Smooth muscle cell (in vitro differentiated cells): ENCODE data around the gene TSNAXIP1. TPM values are rescaled to one million over a fixed set of nuclear protein-coding genes. Genes with fewer than 3 reads are reported as not detected.
"Not testable (repeated sequence)": the region's sequence is repeated elsewhere in the genome, so short reads cannot be mapped to it uniquely, and the experiment has no call there.

Source experiments
- DNase-seq: peaks from one replicate; lab custom pipeline; 2025; ENCODE audit not compliant: unreplicated experiment; lab: John Stamatoyannopoulos, UW
- H2AFZ ChIP-seq: fragments of 200-600 bp; sonication (generic); 2 replicates; pipeline ENCODE4 v1.6.0; 2016; ENCODE audit warnings: antibody characterized with exemption, low read depth, mild to moderate bottlenecking
- H3F3A ChIP-seq: fragments of 200-600 bp; sonication (generic); 2 replicates; pipeline ENCODE4 v1.6.0; 2017; ENCODE audit warnings: antibody characterized with exemption, low read depth
- H3K27ac ChIP-seq: fragments of 200-600 bp; sonication (generic); 2 replicates; pipeline ENCODE4 v1.5.1; 2016; ENCODE audit warnings: low read depth, mild to moderate bottlenecking
- H3K27me3 ChIP-seq: fragments of 200-600 bp; sonication (generic); 2 replicates; pipeline ENCODE4 v1.6.1; 2016; ENCODE audit warnings: low read depth, mild to moderate bottlenecking
- H3K36me3 ChIP-seq: fragments of 200-600 bp; sonication (generic); 2 replicates; pipeline ENCODE4 v1.5.1; 2016; ENCODE audit warnings: low read depth
- H3K4me1 ChIP-seq: fragments of 200-600 bp; sonication (generic); 2 replicates; pipeline ENCODE4 v1.5.1; 2016; ENCODE audit warnings: low read depth
- H3K4me2 ChIP-seq: fragments of 200-600 bp; sonication (generic); 2 replicates; pipeline ENCODE4 v1.6.0; 2016; ENCODE audit warnings: mild to moderate bottlenecking
- H3K4me3 ChIP-seq: fragments of 200-600 bp; sonication (generic); 2 replicates; pipeline ENCODE4 v1.5.1; 2016; ENCODE audit warnings: mild to moderate bottlenecking
- H3K79me2 ChIP-seq: fragments of 200-600 bp; sonication (generic); 2 replicates; pipeline ENCODE4 v1.6.0; 2016; ENCODE audit warnings: low read depth, mild to moderate bottlenecking
- H3K9ac ChIP-seq: fragments of 200-600 bp; sonication (generic); 2 replicates; pipeline ENCODE4 v1.6.0; 2016; ENCODE audit warnings: low read depth
- H3K9me3 ChIP-seq: fragments of 200-600 bp; sonication (generic); replicated peaks from 2 replicates; pipeline ENCODE4 v1.5.1; 2016; ENCODE audit warnings: low read depth
- H4K20me1 ChIP-seq: fragments of 200-600 bp; sonication (generic); 2 replicates; pipeline ENCODE4 v1.6.0; 2016; ENCODE audit warnings: low read depth
- WGBS: methylation state at CpG from one replicate; pipeline ENCODE4 v1.1.7; 2016; ENCODE audit warnings: low lambda C conversion rate; 5-methylcytosine and 5-hydroxymethylcytosine counted together
- polyA plus RNA-seq: library from polyadenylated mRNA; unstranded; fragments of >200 nt; fragmentation: Nextera tagmentation; extraction: Ambion mirVana; gene quantifications from 2 replicates; pipeline ENCODE4 v1.2.1, GENCODE V29; 2016
- total RNA-seq: library from RNA; depleted of rRNA; stranded (reverse); fragments of >200 nt; gene quantifications from 2 replicates; pipeline ENCODE4 v1.2.3, GENCODE V29; 2014
- TF ChIP-seq, protein P1 (sequence below): fragments of 200-600 bp; sonication (generic); IDR thresholded peaks from 2 replicates; pipeline ENCODE4 v1.5.1; 2017; ENCODE audit warnings: borderline replicate concordance, mild to moderate bottlenecking, antibody characterized with exemption; ENCODE audit not compliant: insufficient read depth, poor library complexity, severe bottlenecking

TSNAXIP1 gene
- total and polyA plus RNA-seq, 2 experiments from 2014 or later, result 0.18 to 1.0 TPM

DNA sequence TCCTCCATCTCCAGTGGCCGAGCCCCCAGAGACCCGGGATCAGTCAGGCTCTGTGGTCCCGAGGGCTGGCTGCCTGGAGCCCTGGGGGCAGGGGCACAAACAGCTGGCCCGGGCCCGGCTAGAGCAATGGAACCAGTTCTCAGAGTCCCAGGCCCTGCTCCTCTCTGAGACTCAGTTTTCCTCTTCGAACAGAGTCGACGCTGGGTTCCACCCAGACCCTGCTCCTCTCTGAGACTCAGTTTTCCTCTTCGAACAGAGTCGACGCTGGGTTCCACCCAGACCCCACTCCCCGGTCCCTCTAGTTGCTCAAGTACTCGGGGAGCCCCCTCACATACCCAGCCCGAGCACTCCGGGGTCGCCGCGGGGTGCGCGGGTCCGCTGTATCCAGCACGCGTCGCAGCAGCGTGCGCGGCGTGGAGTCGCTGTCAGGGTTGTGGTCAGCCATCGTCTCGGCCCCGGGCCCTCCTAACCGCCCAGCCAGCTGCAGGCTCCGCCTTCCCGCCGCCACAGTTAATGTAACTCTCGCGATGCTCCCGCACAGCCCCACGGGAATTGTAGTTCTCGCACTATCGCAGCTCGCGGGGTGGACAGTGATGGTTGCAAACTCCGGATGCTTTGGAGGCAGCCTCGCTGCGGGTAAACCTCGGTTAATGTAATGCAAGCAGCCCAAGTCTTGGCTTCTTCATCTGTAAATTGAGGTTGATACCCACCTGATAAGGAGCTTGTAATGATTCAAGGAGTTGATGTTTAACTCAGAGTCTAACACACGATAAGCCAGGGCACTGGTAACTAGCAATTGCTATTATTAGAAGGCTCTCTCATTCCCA, 26.9 kb downstream of the TSNAXIP1 start:
- Histone ChIP-seq H2AFZ (peak overlapping the region; percentile 90), H4K20me1 (no peaks in the 10 kb centered on the region)

DNA sequence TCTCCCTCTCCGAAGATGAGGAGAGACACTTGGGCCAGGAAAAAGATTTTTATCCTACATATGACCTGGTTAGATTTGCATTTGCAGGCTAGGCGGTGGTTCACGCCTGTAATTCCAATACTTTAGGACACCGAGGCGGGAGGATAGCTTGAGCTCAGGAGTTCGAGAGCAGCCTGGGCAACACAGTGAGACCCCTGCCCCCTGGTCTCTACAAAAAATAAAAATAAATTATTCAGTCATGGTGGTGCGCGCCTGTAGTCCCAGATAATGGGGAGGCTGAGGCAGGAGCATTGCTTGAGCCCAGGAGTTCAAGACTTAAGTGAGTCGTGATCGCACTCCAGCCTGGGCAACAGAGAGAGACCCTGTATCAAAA, 27.5 kb downstream of the TSNAXIP1 start:
- peak overlapping the region; percentile 96 for H3K9ac ChIP-seq
- no peaks in the 10 kb centered on the region for H3K9me3 ChIP-seq
- no peaks in the 10 kb centered on the region for H4K20me1 ChIP-seq
- H3K4me1 ChIP-seq, result no peaks in the 10 kb centered on the region
- 87% methylated on average over 10 of the region's 10 CpGs for WGBS
- no peaks in the 10 kb centered on the region for H3K36me3 ChIP-seq
- H2AFZ ChIP-seq, result peak overlapping the region; percentile 88
- H3F3A ChIP-seq, result no peaks in the 10 kb centered on the region
- no peak overlapping the region for H3K27ac ChIP-seq
- no peak for DNase-seq
- TF ChIP-seq, protein P1, sequence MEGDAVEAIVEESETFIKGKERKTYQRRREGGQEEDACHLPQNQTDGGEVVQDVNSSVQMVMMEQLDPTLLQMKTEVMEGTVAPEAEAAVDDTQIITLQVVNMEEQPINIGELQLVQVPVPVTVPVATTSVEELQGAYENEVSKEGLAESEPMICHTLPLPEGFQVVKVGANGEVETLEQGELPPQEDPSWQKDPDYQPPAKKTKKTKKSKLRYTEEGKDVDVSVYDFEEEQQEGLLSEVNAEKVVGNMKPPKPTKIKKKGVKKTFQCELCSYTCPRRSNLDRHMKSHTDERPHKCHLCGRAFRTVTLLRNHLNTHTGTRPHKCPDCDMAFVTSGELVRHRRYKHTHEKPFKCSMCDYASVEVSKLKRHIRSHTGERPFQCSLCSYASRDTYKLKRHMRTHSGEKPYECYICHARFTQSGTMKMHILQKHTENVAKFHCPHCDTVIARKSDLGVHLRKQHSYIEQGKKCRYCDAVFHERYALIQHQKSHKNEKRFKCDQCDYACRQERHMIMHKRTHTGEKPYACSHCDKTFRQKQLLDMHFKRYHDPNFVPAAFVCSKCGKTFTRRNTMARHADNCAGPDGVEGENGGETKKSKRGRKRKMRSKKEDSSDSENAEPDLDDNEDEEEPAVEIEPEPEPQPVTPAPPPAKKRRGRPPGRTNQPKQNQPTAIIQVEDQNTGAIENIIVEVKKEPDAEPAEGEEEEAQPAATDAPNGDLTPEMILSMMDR, result no peak
- peak overlapping the region; percentile 80 for H3K4me3 ChIP-seq
- peak overlapping the region; percentile 96 for H3K4me2 ChIP-seq
- H3K27me3 ChIP-seq, result no peaks in the 10 kb centered on the region
- peaks cover 5% of the 10 kb centered on the region for H3K79me2 ChIP-seq

More for the DNA sequence above, 26.9 kb downstream of the TSNAXIP1 start:
- Histone ChIP-seq H3K9me3 (no peaks in the 10 kb centered on the region), H3F3A (no peaks in the 10 kb centered on the region), H3K27me3 (no peaks in the 10 kb centered on the region), H3K4me2 (peak overlapping the region; percentile 96), H3K79me2 (peaks cover 5% of the 10 kb centered on the region), H3K27ac (peak overlapping the region; percentile 91), H3K4me3 (peak overlapping the region; percentile 80), H3K9ac (peak overlapping the region; percentile 96), H3K36me3 (no peaks in the 10 kb centered on the region), H3K4me1 (no peaks in the 10 kb centered on the region)
- TF ChIP-seq, protein P1, result no peak
- 2% methylated on average over 49 of the region's 49 CpGs for WGBS
- peak; percentile 70 for DNase-seq

DNA sequence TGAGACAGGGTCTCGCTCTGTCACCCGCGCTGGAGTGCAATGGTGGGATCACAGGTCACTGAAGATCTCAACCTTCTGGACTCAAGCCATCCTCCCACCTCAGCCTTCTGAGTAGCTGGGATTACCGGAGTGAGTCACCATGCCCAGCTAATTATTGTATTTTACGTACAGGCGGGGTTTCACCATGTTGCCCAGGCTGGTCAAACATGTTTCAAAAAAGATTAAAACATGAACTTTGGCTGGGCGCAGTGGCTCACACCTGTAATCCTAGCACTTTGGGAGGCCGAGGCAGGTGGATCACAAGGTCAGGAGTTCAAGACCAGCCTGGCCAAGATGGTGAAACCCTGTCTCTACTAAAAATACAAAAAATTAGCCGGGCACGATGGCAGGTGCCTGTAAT, 30.5 kb downstream of the TSNAXIP1 start:
- not testable (repeated sequence) for H3K36me3 ChIP-seq, H3K9ac ChIP-seq, H3K79me2 ChIP-seq, H3K4me2 ChIP-seq, DNase-seq, H3K27ac ChIP-seq, H3K4me3 ChIP-seq, H3K27me3 ChIP-seq, H3K4me1 ChIP-seq, H3F3A ChIP-seq, H2AFZ ChIP-seq, H4K20me1 ChIP-seq, H3K9me3 ChIP-seq
- 80% methylated on average over 10 of the region's 10 CpGs for WGBS

DNA sequence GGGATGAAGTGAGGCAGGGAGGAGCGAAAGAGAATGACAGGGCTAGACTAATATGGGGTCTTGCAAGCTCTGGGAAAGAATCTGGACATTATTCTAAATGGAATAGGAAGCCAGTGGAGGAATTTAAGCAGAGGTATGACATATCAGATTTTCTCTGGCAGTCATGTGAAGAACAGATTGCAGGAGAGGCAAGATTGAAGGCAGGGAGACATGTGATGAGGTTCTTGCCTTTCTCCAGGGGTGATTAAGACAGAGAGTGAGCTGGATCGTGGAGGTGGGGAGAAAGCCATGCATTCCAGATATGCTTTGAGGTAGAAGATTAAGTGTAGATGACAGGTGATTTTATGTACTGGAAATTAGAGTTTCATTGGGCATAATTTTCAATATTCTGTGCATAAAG, 31.1 kb downstream of the TSNAXIP1 start:
- H3K4me2 ChIP-seq, result no peak overlapping the region
- H4K20me1 ChIP-seq, result peaks cover 1% of the 10 kb centered on the region
- H2AFZ ChIP-seq, result no peak overlapping the region
- no peak overlapping the region for H3K4me3 ChIP-seq
- no peaks in the 10 kb centered on the region for H3K79me2 ChIP-seq
- 96% methylated on average over 2 of the region's 2 CpGs for WGBS
- H3K36me3 ChIP-seq, result no peaks in the 10 kb centered on the region
- no peak for DNase-seq
- H3K9ac ChIP-seq, result no peak overlapping the region
- H3K4me1 ChIP-seq, result peaks cover 4% of the 10 kb centered on the region
- H3K27me3 ChIP-seq, result no peaks in the 10 kb centered on the region
- H3F3A ChIP-seq, result peaks cover 6% of the 10 kb centered on the region
- TF ChIP-seq, protein P1, result no peak
- no peak overlapping the region for H3K27ac ChIP-seq
- no peaks in the 10 kb centered on the region for H3K9me3 ChIP-seq
